Measurements from ENCODE around the gene TMEM107.
"Not testable (repeated sequence)": the region's sequence is repeated elsewhere in the genome, so short reads cannot be mapped to it uniquely, and the experiment has no call there.

TMEM107 gene

GRCh38 chr17:8189041-8189710, 13.0 kb upstream of the TMEM107 start:
- DNase-seq, result peak in 4 of 6 experiments; percentile 38 to 61 (median 54)

- DNase-seq, result peak in 4 of 6 experiments; percentile 17 to 54 (median 39)
Observed at GRCh38 chr17:8188263-8188839, 12.2 kb upstream of the TMEM107 start.

- peak in 5 of 6 experiments; percentile 79 to 91 (median 85) for DNase-seq
Observed at GRCh38 chr17:8187517-8188262, 11.5 kb upstream of the TMEM107 start.

- peak; percentile 78 to 97 (median 88) for DNase-seq
Observed at GRCh38 chr17:8186787-8187516, 10.8 kb upstream of the TMEM107 start.

GRCh38 chr17:8186446-8186786, 10.2 kb upstream of the TMEM107 start:
- DNase-seq, result peak in 1 of 6 experiments; percentile 77

- peak; percentile 76 to 94 (median 80) for DNase-seq
Observed at GRCh38 chr17:8185582-8186445, 9.6 kb upstream of the TMEM107 start.

GRCh38 chr17:8176998-8177731, 985 bp upstream of the TMEM107 start:
- no peak for DNase-seq

GRCh38 chr17:8175795-8176196, 384 bp downstream of the TMEM107 start:
- DNase-seq, result no peak

- no peak for DNase-seq
Observed at GRCh38 chr17:8173871-8174322, 2.3 kb downstream of the TMEM107 start.

GRCh38 chr17:8173056-8173870, 2.9 kb downstream of the TMEM107 start:
- DNase-seq, result peak; percentile 38 to 99 (median 83)

GRCh38 chr17:8170186-8170585, 6.0 kb downstream of the TMEM107 start:
- DNase-seq, result not testable (repeated sequence)

- DNase-seq, result no peak
Observed at GRCh38 chr17:8167526-8167925, 8.7 kb downstream of the TMEM107 start.

GRCh38 chr17:8166731-8167130, 9.4 kb downstream of the TMEM107 start:
- no peak for DNase-seq

GRCh38 chr17:8164815-8165131, 11.4 kb downstream of the TMEM107 start:
- DNase-seq, result no peak

- DNase-seq, result peak; percentile 34 to 77 (median 65)
Observed at GRCh38 chr17:8163978-8164814, 12.0 kb downstream of the TMEM107 start.

GRCh38 chr17:8162997-8163977, 12.9 kb downstream of the TMEM107 start:
- DNase-seq, result peak in 3 of 6 experiments; percentile 26 to 54 (median 53)

- peak; percentile 73 to 89 (median 78) for DNase-seq
Observed at GRCh38 chr17:8162233-8162996, 13.8 kb downstream of the TMEM107 start, which contains the start of gene VAMP2. VAMP2 (minus strand) TSS chr17:8162948; CDS start chr17:8162879, 69 bp downstream.

Data from stimulated activated naive CD4-positive, alpha-beta T cell (primary cell).